ENCODE measurements around the gene PSMA1. TPM values are rescaled to one million over a fixed set of nuclear protein-coding genes. Genes with fewer than 3 reads are reported as not detected.

PSMA1 gene
- total RNA-seq, 1 experiment from 2014 or later = 275 TPM

DNA sequence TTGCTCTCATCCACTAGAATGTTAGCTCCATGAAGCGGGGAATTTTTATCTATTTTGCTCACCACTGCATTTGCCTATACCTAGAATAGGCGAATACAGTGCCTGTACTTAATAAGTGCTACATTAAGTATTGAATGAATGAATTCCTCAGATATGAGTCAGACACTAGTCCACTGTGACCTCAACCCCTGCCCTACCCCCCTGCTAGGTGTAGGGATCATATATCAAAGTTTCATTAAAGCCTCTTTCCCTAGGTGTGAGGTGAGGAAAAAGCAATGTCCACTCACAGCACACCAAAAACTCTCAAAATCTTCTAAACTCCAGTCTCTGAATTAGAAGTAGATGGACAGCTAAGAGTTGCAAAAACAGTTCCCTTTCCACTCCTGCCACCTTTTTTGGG, 9.8 kb upstream of the PSMA1 start:
- ChIA-PET CTCF (interaction anchor here (0.6 kb wide), 1 partner anchor 377 kb away, joined by 4 read pairs; no protein-coding TSS in a partner anchor), POLR2A (ENCODE audit: unreplicated experiment) (interaction anchor here (0.6 kb wide), 1 partner anchor 215 kb away, joined by 3 read pairs; no protein-coding TSS in a partner anchor)
- H3F3A ChIP-seq (ENCODE audit: low read length, unreplicated experiment) = no peaks in the 10 kb centered on the region
- TF ChIP-seq EZH2 (IDR thresholded peaks at IDR 0.05; ENCODE audit: low read length, unreplicated experiment) = no peak
- TF ChIP-seq EZH2phosphoT487 (IDR thresholded peaks at IDR 0.05; ENCODE audit: borderline replicate concordance, low read length) = no peak
- TF ChIP-seq, protein P1, sequence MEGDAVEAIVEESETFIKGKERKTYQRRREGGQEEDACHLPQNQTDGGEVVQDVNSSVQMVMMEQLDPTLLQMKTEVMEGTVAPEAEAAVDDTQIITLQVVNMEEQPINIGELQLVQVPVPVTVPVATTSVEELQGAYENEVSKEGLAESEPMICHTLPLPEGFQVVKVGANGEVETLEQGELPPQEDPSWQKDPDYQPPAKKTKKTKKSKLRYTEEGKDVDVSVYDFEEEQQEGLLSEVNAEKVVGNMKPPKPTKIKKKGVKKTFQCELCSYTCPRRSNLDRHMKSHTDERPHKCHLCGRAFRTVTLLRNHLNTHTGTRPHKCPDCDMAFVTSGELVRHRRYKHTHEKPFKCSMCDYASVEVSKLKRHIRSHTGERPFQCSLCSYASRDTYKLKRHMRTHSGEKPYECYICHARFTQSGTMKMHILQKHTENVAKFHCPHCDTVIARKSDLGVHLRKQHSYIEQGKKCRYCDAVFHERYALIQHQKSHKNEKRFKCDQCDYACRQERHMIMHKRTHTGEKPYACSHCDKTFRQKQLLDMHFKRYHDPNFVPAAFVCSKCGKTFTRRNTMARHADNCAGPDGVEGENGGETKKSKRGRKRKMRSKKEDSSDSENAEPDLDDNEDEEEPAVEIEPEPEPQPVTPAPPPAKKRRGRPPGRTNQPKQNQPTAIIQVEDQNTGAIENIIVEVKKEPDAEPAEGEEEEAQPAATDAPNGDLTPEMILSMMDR (conservative IDR thresholded peaks at IDR 0.05; ENCODE audit: low read depth, low read length) = no peak
- DNase-seq (peak; percentile 45), ATAC-seq (peak; percentile 90)
- BruUV-seq (replicated peaks) = no TSS peak
- no peaks in the 10 kb centered on the region for H3K36me3 ChIP-seq (ENCODE audit: low read depth, low read length)
- intact Hi-C loops (cut with micrococcal nuclease) = no loop called here
- no peaks in the 10 kb centered on the region for H3K9me3 ChIP-seq (ENCODE audit: low read length)
- H3K4me2 ChIP-seq (ENCODE audit: low read length) = peak overlapping the region; percentile 32
- H3K4me1 ChIP-seq (ENCODE audit: insufficient read depth, low read length) = peaks cover 11% of the 10 kb centered on the region
- H3K4me3 ChIP-seq (ENCODE audit: low read length) = no peak overlapping the region
- no peaks in the 10 kb centered on the region for H3K9me2 ChIP-seq (replicated peaks; ENCODE audit: low read length)
- H3K79me2 ChIP-seq (ENCODE audit: low read length) = no peaks in the 10 kb centered on the region
- H3K27me3 ChIP-seq (ENCODE audit: low read length) = no peaks in the 10 kb centered on the region
- no peak overlapping the region for H3K27ac ChIP-seq (ENCODE audit: low read length)
- H4K20me1 ChIP-seq (ENCODE audit: low read length) = no peaks in the 10 kb centered on the region
- no peak overlapping the region for H3K9ac ChIP-seq (ENCODE audit: low read length)
- no peak overlapping the region for H2AFZ ChIP-seq (ENCODE audit: low read length)

DNA sequence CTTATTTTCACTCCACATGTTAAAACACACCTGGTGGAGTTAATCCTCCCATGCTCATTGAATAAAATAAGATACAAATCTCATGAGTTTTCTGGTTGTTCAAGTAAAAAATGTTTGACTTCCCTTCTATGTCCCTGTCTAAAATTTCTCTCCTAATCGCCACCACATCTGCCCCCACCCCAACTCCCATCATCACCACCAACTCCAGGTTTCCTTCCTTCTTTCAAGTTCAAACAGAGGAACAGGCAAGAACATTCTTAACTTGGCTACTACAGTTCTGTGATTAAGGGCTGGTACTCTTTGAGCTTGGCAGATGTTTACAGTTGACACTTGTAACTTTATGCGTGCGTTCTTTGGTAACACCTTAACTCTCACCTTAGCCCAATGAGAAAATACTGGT, 9.1 kb upstream of the PSMA1 start:
- Histone ChIP-seq H3K4me3 (ENCODE audit: low read length) (no peak overlapping the region), H4K20me1 (ENCODE audit: low read length) (no peaks in the 10 kb centered on the region), H3K27me3 (ENCODE audit: low read length) (no peaks in the 10 kb centered on the region), H3K9me3 (ENCODE audit: low read length) (no peaks in the 10 kb centered on the region), H3K79me2 (ENCODE audit: low read length) (no peaks in the 10 kb centered on the region), H3K9ac (ENCODE audit: low read length) (no peak overlapping the region), H3F3A (ENCODE audit: low read length, unreplicated experiment) (no peaks in the 10 kb centered on the region), H3K36me3 (ENCODE audit: low read depth, low read length) (no peaks in the 10 kb centered on the region), H3K4me2 (ENCODE audit: low read length) (no peak overlapping the region), H2AFZ (ENCODE audit: low read length) (no peak overlapping the region), H3K9me2 (replicated peaks; ENCODE audit: low read length) (no peaks in the 10 kb centered on the region), H3K27ac (ENCODE audit: low read length) (no peak overlapping the region), H3K4me1 (ENCODE audit: insufficient read depth, low read length) (peaks cover 11% of the 10 kb centered on the region)
- intact Hi-C loops (cut with micrococcal nuclease) = no loop called here
- ChIA-PET POLR2A (ENCODE audit: unreplicated experiment) (interaction anchor here (0.6 kb wide), 1 partner anchor 215 kb away, joined by 3 read pairs; no protein-coding TSS in a partner anchor), CTCF (interaction anchor here (0.6 kb wide), 1 partner anchor 378 kb away, joined by 4 read pairs; no protein-coding TSS in a partner anchor)
- no TSS peak for BruUV-seq (replicated peaks)
- DNase-seq (no peak), ATAC-seq (no peak)
- no peak for TF ChIP-seq EZH2 (IDR thresholded peaks at IDR 0.05; ENCODE audit: low read length, unreplicated experiment)
- no peak for TF ChIP-seq EZH2phosphoT487 (IDR thresholded peaks at IDR 0.05; ENCODE audit: borderline replicate concordance, low read length)
- TF ChIP-seq, protein P1 (conservative IDR thresholded peaks at IDR 0.05; ENCODE audit: low read depth, low read length) = no peak

DNA sequence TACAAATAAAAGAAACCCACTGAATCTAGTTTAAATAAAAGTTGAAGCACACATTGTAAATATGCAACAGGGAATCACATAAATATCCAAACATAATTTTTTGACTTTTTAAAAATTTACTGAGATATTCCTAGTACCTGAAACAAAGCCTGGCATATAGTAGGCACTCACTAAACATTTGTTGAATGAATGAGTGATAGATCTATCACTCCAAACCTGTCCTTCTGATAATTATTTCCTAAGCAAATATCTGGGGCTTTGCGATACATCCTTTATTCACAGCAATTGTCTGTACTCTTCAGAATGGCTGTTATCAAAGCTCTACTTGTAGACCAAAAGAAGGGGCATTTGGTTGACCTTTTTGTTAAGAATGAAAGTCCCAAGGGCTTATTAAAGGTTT, 2.6 kb upstream of the PSMA1 start:
- H3K36me3 ChIP-seq (ENCODE audit: low read depth, low read length) = peaks cover 5% of the 10 kb centered on the region; the same call in 1 of the 2 replicates
- no peak overlapping the region for H2AFZ ChIP-seq (ENCODE audit: low read length)
- ChIA-PET CTCF (no interaction called here), POLR2A (ENCODE audit: unreplicated experiment) (no interaction called here)
- peaks cover 24% of the 10 kb centered on the region for H3K79me2 ChIP-seq (ENCODE audit: low read length)
- intact Hi-C loops (cut with micrococcal nuclease) = no loop called here
- ATAC-seq (no peak), DNase-seq (no peak)
- BruUV-seq (replicated peaks) = no TSS peak
- H3K9me2 ChIP-seq (replicated peaks; ENCODE audit: low read length) = no peaks in the 10 kb centered on the region
- H3K4me2 ChIP-seq (ENCODE audit: low read length) = no peak overlapping the region
- H4K20me1 ChIP-seq (ENCODE audit: low read length) = no peaks in the 10 kb centered on the region
- H3K9ac ChIP-seq (ENCODE audit: low read length) = no peak overlapping the region
- H3K27ac ChIP-seq (ENCODE audit: low read length) = no peak overlapping the region
- TF ChIP-seq EZH2phosphoT487 (IDR thresholded peaks at IDR 0.05; ENCODE audit: borderline replicate concordance, low read length) (no peak), EZH2 (IDR thresholded peaks at IDR 0.05; ENCODE audit: low read length, unreplicated experiment) (no peak)
- TF ChIP-seq, protein P1 (conservative IDR thresholded peaks at IDR 0.05; ENCODE audit: low read depth, low read length) = no peak
- no peaks in the 10 kb centered on the region for H3F3A ChIP-seq (ENCODE audit: low read length, unreplicated experiment)
- H3K27me3 ChIP-seq (ENCODE audit: low read length) = no peaks in the 10 kb centered on the region
- no peaks in the 10 kb centered on the region for H3K9me3 ChIP-seq (ENCODE audit: low read length)
- H3K4me3 ChIP-seq (ENCODE audit: low read length) = no peak overlapping the region
- peaks cover 10% of the 10 kb centered on the region; the same call in 1 of the 2 replicates for H3K4me1 ChIP-seq (ENCODE audit: insufficient read depth, low read length)

Data from PC-3 (cell line).